Coronary artery (tissue), 2 donors: ENCODE measurements around the gene NSD1.
A peak's percentile ranks its signal among the peaks of the same experiment; 100 is the strongest.

Experiments used
- DNase-seq: peaks from one replicate; pipeline ENCODE4 v3.0.0-alpha.2; 2017; ENCODE audit warnings: low spot score
- H3K27ac ChIP-seq, 2 donors: fragments of 200-600 bp; sonication (generic); one replicate each; pipeline ENCODE4 v1.5.1; 2016 to 2019
- H3K4me3 ChIP-seq: fragments of 200-600 bp; sonication (generic); 2 replicates; pipeline ENCODE4 v1.5.1; 2016; ENCODE audit warnings: mild to moderate bottlenecking, moderate library complexity
- CTCF ChIP-seq: fragments of 200-600 bp; sonication (generic); IDR thresholded peaks from one replicate; pipeline ENCODE4 v1.5.1; 2019; ENCODE audit warnings: antibody characterized with exemption

Gene NSD1

DNA sequence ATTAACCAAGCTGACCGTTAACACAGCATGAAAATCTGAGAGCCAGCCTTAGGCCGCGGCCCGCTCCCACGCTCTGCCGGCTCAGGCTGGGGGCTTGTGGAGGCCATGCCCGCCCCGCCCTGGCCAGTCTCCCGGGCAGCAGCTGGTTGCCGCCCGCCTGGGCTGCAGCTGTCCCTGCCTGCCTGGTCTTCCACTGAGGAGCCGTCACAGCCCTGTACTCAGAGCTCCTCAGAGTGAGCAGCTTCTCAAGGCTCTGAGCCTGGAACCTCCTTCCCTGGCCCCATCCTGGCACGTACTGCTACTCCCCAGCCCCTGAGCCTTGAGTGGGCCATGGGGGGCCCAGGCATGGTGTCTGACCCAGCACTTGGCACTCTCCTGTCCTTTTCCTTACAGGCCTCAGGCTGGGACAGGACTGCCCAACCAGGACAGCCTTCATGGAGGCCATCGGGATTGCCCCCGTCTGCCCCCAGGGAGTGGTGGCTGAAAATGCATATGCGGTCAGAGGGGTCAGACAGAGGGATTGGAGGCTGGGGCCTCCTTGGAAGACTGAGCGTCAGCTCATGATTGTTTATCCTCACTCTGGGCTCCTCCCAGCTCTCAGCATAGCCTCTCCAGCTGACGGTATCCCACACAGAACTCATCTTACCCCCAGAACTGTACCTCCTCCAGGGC is 35.0 kb upstream of the NSD1 start:
- Histone ChIP-seq H3K27ac (no peak overlapping the region), H3K4me3 (no peak overlapping the region)
- DNase-seq: no peak
- no peak for TF ChIP-seq CTCF

GRCh38 chr5:177099422-177100093 is 34.0 kb upstream of the NSD1 start:
- H3K4me3 ChIP-seq: no peak overlapping the region
- no peak for TF ChIP-seq CTCF
- no peak overlapping the region for H3K27ac ChIP-seq
- DNase-seq: no peak

- DNase-seq: peak; percentile 64
- Histone ChIP-seq H3K27ac (no peak overlapping the region), H3K4me3 (no peak overlapping the region)
- no peak for TF ChIP-seq CTCF
These were observed 32.9 kb upstream of the NSD1 start for GRCh38 chr5:177100714-177101121.

- DNase-seq: no peak
- no peak overlapping the region for H3K4me3 ChIP-seq
- no peak for TF ChIP-seq CTCF
- no peak overlapping the region for H3K27ac ChIP-seq
These were observed 29.9 kb upstream of the NSD1 start for GRCh38 chr5:177103523-177104253.

DNA sequence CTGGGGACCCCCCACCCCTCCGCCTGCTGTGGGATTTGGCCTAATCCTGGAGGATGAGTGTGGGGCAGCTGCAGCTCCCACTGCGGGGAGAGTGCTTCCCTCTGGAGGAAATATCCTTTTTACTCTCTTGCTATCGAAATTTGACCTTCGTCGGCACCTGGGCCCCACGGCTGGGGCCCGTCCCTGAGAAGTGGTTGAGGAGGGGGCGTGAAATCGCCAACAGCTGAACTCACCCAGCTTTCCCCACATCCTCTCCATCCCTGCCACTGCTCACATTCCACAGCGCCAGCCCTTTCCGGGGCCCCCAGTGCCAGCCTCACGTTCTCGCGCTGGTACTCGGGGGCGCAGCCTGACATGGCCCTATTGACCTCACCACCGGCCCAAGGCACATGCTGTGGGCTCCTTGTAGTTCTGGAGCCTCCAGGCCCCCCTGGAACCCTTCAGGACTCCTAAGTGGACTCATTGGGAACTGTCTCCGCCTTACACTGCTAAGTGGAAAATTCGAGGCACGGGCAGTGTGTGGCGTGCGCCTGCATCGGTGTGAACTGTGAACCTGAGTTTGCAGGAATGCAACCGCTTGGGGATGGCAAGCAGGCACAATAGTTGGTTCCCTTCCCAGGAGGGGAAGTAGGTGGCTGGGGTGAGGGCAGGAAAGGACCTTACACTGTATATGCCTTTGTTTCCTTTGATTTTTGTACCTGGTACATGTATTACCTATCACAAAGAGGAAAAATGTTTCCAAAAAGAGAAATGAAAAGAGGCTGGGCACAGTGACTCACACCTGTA is 27.7 kb upstream of the NSD1 start:
- H3K27ac ChIP-seq: no peak overlapping the region
- H3K4me3 ChIP-seq: no peak overlapping the region
- no peak for DNase-seq
- TF ChIP-seq CTCF: no peak

DNA sequence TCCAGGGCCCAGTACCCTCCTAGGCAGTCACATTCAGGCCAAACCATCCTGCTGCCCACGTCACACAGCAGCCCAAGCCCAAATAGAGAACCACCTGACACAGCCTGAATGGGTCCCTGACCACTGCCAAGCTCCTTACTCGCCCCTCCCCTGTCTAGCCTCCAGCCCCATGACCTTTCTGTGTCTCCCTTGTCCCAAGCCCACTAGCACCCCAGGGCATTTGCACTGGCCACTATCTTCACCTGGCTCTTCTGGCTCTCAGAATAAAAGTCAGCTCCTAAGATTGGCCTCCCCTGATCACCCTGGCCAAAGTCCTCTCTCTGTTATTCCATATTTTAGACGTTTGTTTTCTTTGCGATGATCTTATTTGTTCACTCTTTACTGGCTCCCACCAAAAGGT is 26.4 kb upstream of the NSD1 start:
- Histone ChIP-seq H3K4me3 (no peak overlapping the region), H3K27ac (no peak overlapping the region)
- TF ChIP-seq CTCF: no peak
- DNase-seq: no peak
